Mesenchymal stem cell (in vitro differentiated cells and primary cell): ENCODE results near the gene STON2.

Source experiments
- DNase-seq: peaks from one replicate; pipeline ENCODE4 v3.0.0-alpha.2; 2013
- H2AFZ ChIP-seq: one replicate; pipeline ENCODE4 v1.6.1; 2013; ENCODE audit warnings: low read depth, mild to moderate bottlenecking, control low read depth, inconsistent platforms, low read length, moderate library complexity
- H2AK5ac ChIP-seq: 2 replicates; pipeline ENCODE4 v1.6.1; 2013; ENCODE audit warnings: low read length, moderate library complexity, mild to moderate bottlenecking, inconsistent platforms; ENCODE audit not compliant: severe bottlenecking
- H2BK120ac ChIP-seq: one replicate; pipeline ENCODE4 v1.6.1; 2013; ENCODE audit warnings: low read depth, mild to moderate bottlenecking, inconsistent platforms, low read length, moderate library complexity
- H2BK12ac ChIP-seq, 2 experiments: one replicate each; pipeline ENCODE4 v1.6.1; 2013; ENCODE audit warnings: inconsistent platforms in 2 of 2, low read length in 2 of 2, mild to moderate bottlenecking in 2 of 2, moderate library complexity in 2 of 2, control low read depth in 1 of 2
- H2BK15ac ChIP-seq: one replicate; pipeline ENCODE4 v1.6.1; 2013; ENCODE audit warnings: mild to moderate bottlenecking, low read depth, inconsistent platforms; ENCODE audit not compliant: poor library complexity, severe bottlenecking
- H2BK5ac ChIP-seq: 2 replicates; pipeline ENCODE4 v1.6.1; 2013; ENCODE audit warnings: low read depth, mild to moderate bottlenecking, low read length, control low read depth, inconsistent platforms; ENCODE audit not compliant: poor library complexity, severe bottlenecking
- H3K14ac ChIP-seq, 2 experiments: one replicate each; pipeline ENCODE4 v1.6.1; 2013; ENCODE audit warnings: inconsistent platforms in 2 of 2, low read length in 2 of 2, control low read depth in 1 of 2, mild to moderate bottlenecking in 1 of 2, moderate library complexity in 1 of 2
- H3K18ac ChIP-seq, 2 experiments: one replicate each; pipeline ENCODE4 v1.6.1; 2013; ENCODE audit warnings: inconsistent platforms in 2 of 2, low read length in 2 of 2, control low read depth in 1 of 2, low read depth in 1 of 2, mild to moderate bottlenecking in 1 of 2
- H3K23ac ChIP-seq, 2 experiments: one replicate each; pipeline ENCODE4 v1.6.1; 2013; ENCODE audit warnings: inconsistent platforms in 2 of 2, low read length in 2 of 2, mild to moderate bottlenecking in 2 of 2, moderate library complexity in 2 of 2, control low read depth in 1 of 2
- H3K27ac ChIP-seq: 2 replicates; pipeline ENCODE4 v1.5.1; 2013; ENCODE audit warnings: mild to moderate bottlenecking, moderate library complexity, low read length, control low read depth, inconsistent platforms; ENCODE audit not compliant: poor library complexity, severe bottlenecking
- H3K27me3 ChIP-seq, 2 experiments: 2 replicates each; pipeline versions ENCODE4 v1.6.1 to v1.7.0; 2013; ENCODE audit warnings: low read length in 2 of 2, mild to moderate bottlenecking in 2 of 2, moderate library complexity in 2 of 2, control low read depth in 1 of 2, inconsistent platforms in 1 of 2; ENCODE audit not compliant: control insufficient read depth in 1 of 2, insufficient read depth in 1 of 2
- H3K36me3 ChIP-seq, 2 experiments: 2 replicates each; pipeline versions ENCODE4 v1.6.1 to v1.7.0; 2013; ENCODE audit warnings: low read length in 2 of 2, control low read depth in 1 of 2, inconsistent platforms in 1 of 2, low read depth in 1 of 2, mild to moderate bottlenecking in 1 of 2; ENCODE audit not compliant: insufficient read depth in 2 of 2, control insufficient read depth in 1 of 2
- H3K4ac ChIP-seq, 2 experiments: one replicate each; pipeline ENCODE4 v1.6.1; 2013; ENCODE audit warnings: inconsistent platforms in 2 of 2, low read length in 2 of 2, mild to moderate bottlenecking in 2 of 2, moderate library complexity in 2 of 2, control low read depth in 1 of 2, low read depth in 1 of 2
- H3K4me1 ChIP-seq: 2 replicates; pipeline ENCODE4 v1.6.1; 2013; ENCODE audit warnings: low read depth, low read length, control low read depth; ENCODE audit not compliant: control insufficient read depth, insufficient read depth
- H3K4me2 ChIP-seq: 2 replicates; pipeline ENCODE4 v1.6.1; 2013; ENCODE audit warnings: low read length, mild to moderate bottlenecking, inconsistent platforms; ENCODE audit not compliant: poor library complexity, severe bottlenecking
- H3K4me3 ChIP-seq, 2 experiments: 2 replicates each; pipeline versions ENCODE4 v1.5.1 to v1.7.0; 2013; ENCODE audit warnings: low read length in 2 of 2, mild to moderate bottlenecking in 2 of 2, control low read depth in 1 of 2, low read depth in 1 of 2; ENCODE audit not compliant: insufficient read depth in 1 of 2
- H3K79me1 ChIP-seq: replicated peaks from 2 replicates; pipeline ENCODE4 v1.6.1; 2013; ENCODE audit warnings: mild to moderate bottlenecking, control low read depth, low read length, inconsistent platforms; ENCODE audit not compliant: poor library complexity, severe bottlenecking
- H3K9ac ChIP-seq: 2 replicates; pipeline ENCODE4 v1.7.0; 2013; ENCODE audit warnings: mild to moderate bottlenecking, low read length, moderate library complexity
- H3K9me3 ChIP-seq: 2 replicates; pipeline ENCODE4 v1.7.0; 2013; ENCODE audit warnings: mild to moderate bottlenecking, low read length; ENCODE audit not compliant: control insufficient read depth
- H4K8ac ChIP-seq: one replicate; pipeline ENCODE4 v1.6.1; 2013; ENCODE audit warnings: inconsistent platforms, mild to moderate bottlenecking, low read length, moderate library complexity
- H4K91ac ChIP-seq: one replicate; pipeline ENCODE4 v1.6.1; 2013; ENCODE audit warnings: mild to moderate bottlenecking, low read length, inconsistent platforms
- WGBS: methylation state at CpG from one replicate; pipeline ENCODE4 v1.1.7; 2013; ENCODE audit warnings: mixed read lengths; 5-methylcytosine and 5-hydroxymethylcytosine counted together

The STON2 gene

GRCh38 chr14:81312289-81312876 is 87.7 kb downstream of the STON2 start:
- Histone ChIP-seq H3K4me2 (no peak overlapping the region), H3K36me3 (no peaks in the 10 kb centered on the region), H3K4me3 (no peak overlapping the region), H3K9me3 (no peaks in the 10 kb centered on the region), H2BK5ac (no peak overlapping the region), H4K8ac (no peak overlapping the region), H3K27ac (no peak overlapping the region), H4K91ac (no peak overlapping the region), H3K27me3 (no peaks in the 10 kb centered on the region), H2BK120ac (no peak overlapping the region), H2AK5ac (no peak overlapping the region), H3K4ac (no peak overlapping the region), H3K14ac (no peak overlapping the region), H3K23ac (no peak overlapping the region), H2AFZ (no peak overlapping the region), H3K9ac (no peak overlapping the region), H2BK15ac (no peak overlapping the region), H2BK12ac (no peak overlapping the region), H3K4me1 (no peaks in the 10 kb centered on the region), H3K79me1 (no peaks in the 10 kb centered on the region), H3K18ac (no peak overlapping the region)
- 89% methylated on average over 3 of the region's 3 CpGs for WGBS
- DNase-seq = no peak

GRCh38 chr14:81311778-81312177 is 88.3 kb downstream of the STON2 start:
- no peak overlapping the region for H2AK5ac ChIP-seq
- no peaks in the 10 kb centered on the region for H3K79me1 ChIP-seq
- no peak overlapping the region for H3K14ac ChIP-seq
- H2BK120ac ChIP-seq = no peak overlapping the region
- no peak overlapping the region for H3K18ac ChIP-seq
- WGBS = 64% methylated on average over 4 of the region's 5 CpGs
- no peak overlapping the region for H3K4me2 ChIP-seq
- no peak overlapping the region for H4K8ac ChIP-seq
- no peaks in the 10 kb centered on the region for H3K4me1 ChIP-seq
- H4K91ac ChIP-seq = no peak overlapping the region
- H3K9ac ChIP-seq = peak overlapping the region; percentile 28
- no peaks in the 10 kb centered on the region for H3K36me3 ChIP-seq
- no peak overlapping the region for H2BK15ac ChIP-seq
- no peak overlapping the region for H3K27ac ChIP-seq
- no peak overlapping the region for H3K23ac ChIP-seq
- no peak overlapping the region for H2BK5ac ChIP-seq
- no peaks in the 10 kb centered on the region for H3K27me3 ChIP-seq
- H3K9me3 ChIP-seq = no peaks in the 10 kb centered on the region
- no peak overlapping the region for H2BK12ac ChIP-seq
- H3K4me3 ChIP-seq = no peak overlapping the region
- H2AFZ ChIP-seq = no peak overlapping the region
- no peak for DNase-seq
- H3K4ac ChIP-seq = no peak overlapping the region

GRCh38 chr14:81311141-81311540 is 89.0 kb downstream of the STON2 start:
- H4K8ac ChIP-seq = no peak overlapping the region

GRCh38 chr14:81310606-81311005 is 89.5 kb downstream of the STON2 start:
- no peak overlapping the region for H3K4me3 ChIP-seq
- no peak overlapping the region for H2BK12ac ChIP-seq
- no peak overlapping the region for H3K18ac ChIP-seq
- no peak overlapping the region for H2BK120ac ChIP-seq
- no peak overlapping the region for H4K8ac ChIP-seq
- H3K14ac ChIP-seq = no peak overlapping the region
- DNase-seq = no peak
- H3K4ac ChIP-seq = no peak overlapping the region
- no peak overlapping the region for H4K91ac ChIP-seq
- H2AK5ac ChIP-seq = no peak overlapping the region
- WGBS = 77% methylated on average over 4 of the region's 4 CpGs
- H3K4me2 ChIP-seq = no peak overlapping the region
- no peaks in the 10 kb centered on the region for H3K27me3 ChIP-seq
- H3K36me3 ChIP-seq = no peaks in the 10 kb centered on the region
- no peak overlapping the region for H3K27ac ChIP-seq
- no peak overlapping the region for H3K23ac ChIP-seq
- H3K79me1 ChIP-seq = no peaks in the 10 kb centered on the region
- H3K4me1 ChIP-seq = no peaks in the 10 kb centered on the region
- no peak overlapping the region for H3K9ac ChIP-seq
- no peaks in the 10 kb centered on the region for H3K9me3 ChIP-seq
- H2BK15ac ChIP-seq = no peak overlapping the region
- H2AFZ ChIP-seq = no peak overlapping the region
- H2BK5ac ChIP-seq = no peak overlapping the region

More at GRCh38 chr14:81311141-81311540, 89.0 kb downstream of the STON2 start:
- Histone ChIP-seq H3K4me3 (no peak overlapping the region), H2AK5ac (no peak overlapping the region), H2BK12ac (no peak overlapping the region), H3K9me3 (no peaks in the 10 kb centered on the region), H2AFZ (no peak overlapping the region), H3K79me1 (no peaks in the 10 kb centered on the region), H2BK120ac (no peak overlapping the region), H3K36me3 (no peaks in the 10 kb centered on the region), H3K9ac (peak overlapping the region; percentile 28), H2BK5ac (no peak overlapping the region), H3K23ac (no peak overlapping the region), H3K4ac (no peak overlapping the region), H2BK15ac (no peak overlapping the region), H3K18ac (no peak overlapping the region), H3K4me1 (no peaks in the 10 kb centered on the region), H4K91ac (no peak overlapping the region), H3K4me2 (peak overlapping the region; percentile 20), H3K14ac (no peak overlapping the region), H3K27ac (no peak overlapping the region), H3K27me3 (no peaks in the 10 kb centered on the region)
- WGBS = no CpG with 5 or more reads among the region's 3 CpGs
- DNase-seq = no peak
